ENCODE results near the gene UIMC1.

GRCh38 chr5:176938472-176938871 lies 68.1 kb downstream of the UIMC1 start:
- no peak for TF ChIP-seq EP300 (IDR thresholded peaks at IDR 0.05; ENCODE audit: borderline replicate concordance)
- no peak for TF ChIP-seq RAD21 (IDR thresholded peaks at IDR 0.05; ENCODE audit: low read depth)
- no peak for TF ChIP-seq TEAD4 (IDR thresholded peaks at IDR 0.05)
- no peak for TF ChIP-seq TCF12 (IDR thresholded peaks at IDR 0.05; ENCODE audit: low read depth)
- TF ChIP-seq TAF1 (IDR thresholded peaks at IDR 0.05; ENCODE audit: low read depth), result no peak
- TF ChIP-seq USF1 (IDR thresholded peaks at IDR 0.05), result no peak
- TF ChIP-seq CEBPB (IDR thresholded peaks at IDR 0.05), result no peak
- no peak for TF ChIP-seq REST (IDR thresholded peaks at IDR 0.05; ENCODE audit: low read depth)
- no peak for TF ChIP-seq EGR1 (IDR thresholded peaks at IDR 0.05)
- TF ChIP-seq YY1 (IDR thresholded peaks at IDR 0.05; ENCODE audit: low read depth), result no peak
- no peak for TF ChIP-seq CREB1 (IDR thresholded peaks at IDR 0.05; ENCODE audit: low read depth)
- no peak for TF ChIP-seq FOXM1 (IDR thresholded peaks at IDR 0.05; ENCODE audit: borderline replicate concordance, low read depth)

All from Ishikawa (cell line).